CD4-positive, alpha-beta T cell treated with Interleukin-4 for 1 hour (primary cell): Measurements from ENCODE around the gene FSTL4.

ENCODE experiments used
- DNase-seq, 2 donors: peaks; one replicate each; pipeline ENCODE4 v3.0.0-alpha.2; 2020 to 2022

FSTL4 gene

GRCh38 chr5:133202066-133202665 is 410.2 kb downstream of the FSTL4 start:
- DNase-seq = no peak

- no peak for DNase-seq
Observed at GRCh38 chr5:133201310-133201709, 411.0 kb downstream of the FSTL4 start.

- DNase-seq = no peak
Observed at GRCh38 chr5:133200256-133200655, 412.1 kb downstream of the FSTL4 start.

- no peak for DNase-seq
Observed at GRCh38 chr5:133199417-133200178, 412.7 kb downstream of the FSTL4 start.

GRCh38 chr5:133198511-133198910 is 413.8 kb downstream of the FSTL4 start:
- no peak for DNase-seq

GRCh38 chr5:133196441-133197085 is 415.8 kb downstream of the FSTL4 start:
- DNase-seq = no peak

- DNase-seq = no peak
Observed at GRCh38 chr5:133195250-133195649, 417.1 kb downstream of the FSTL4 start.

- DNase-seq = no peak
Observed at GRCh38 chr5:133193794-133194193, 418.5 kb downstream of the FSTL4 start.

GRCh38 chr5:133192716-133193115 is 419.6 kb downstream of the FSTL4 start:
- DNase-seq = no peak

GRCh38 chr5:133189881-133190280 is 422.5 kb downstream of the FSTL4 start:
- DNase-seq = no peak

- DNase-seq = no peak
Observed at GRCh38 chr5:133179405-133179804, 432.9 kb downstream of the FSTL4 start.

- peak; percentile 71 to 73 for DNase-seq
Observed at GRCh38 chr5:133170756-133171387, 441.5 kb downstream of the FSTL4 start.

- DNase-seq = no peak
Observed at GRCh38 chr5:133164759-133165158, 447.6 kb downstream of the FSTL4 start.

GRCh38 chr5:133163839-133164238 is 448.5 kb downstream of the FSTL4 start:
- DNase-seq = no peak

- no peak for DNase-seq
Observed at GRCh38 chr5:133159543-133159942, 452.8 kb downstream of the FSTL4 start.

- no peak for DNase-seq
Observed at GRCh38 chr5:133155326-133155969, 456.9 kb downstream of the FSTL4 start.

GRCh38 chr5:133154274-133155075 is 457.9 kb downstream of the FSTL4 start:
- no peak for DNase-seq

- DNase-seq = no peak
Observed at GRCh38 chr5:133150909-133151544, 461.3 kb downstream of the FSTL4 start.

- no peak for DNase-seq
Observed at GRCh38 chr5:133149345-133149744, 463.0 kb downstream of the FSTL4 start.

- no peak for DNase-seq
Observed at GRCh38 chr5:133147815-133148567, 464.4 kb downstream of the FSTL4 start.

GRCh38 chr5:133147411-133147810 is 464.9 kb downstream of the FSTL4 start:
- no peak for DNase-seq
